ENCODE data around the gene OGFOD3.

OGFOD3 gene

GRCh38 chr17:82446124-82446523 is 27.7 kb upstream of the OGFOD3 start:
- no peak for DNase-seq

DNA sequence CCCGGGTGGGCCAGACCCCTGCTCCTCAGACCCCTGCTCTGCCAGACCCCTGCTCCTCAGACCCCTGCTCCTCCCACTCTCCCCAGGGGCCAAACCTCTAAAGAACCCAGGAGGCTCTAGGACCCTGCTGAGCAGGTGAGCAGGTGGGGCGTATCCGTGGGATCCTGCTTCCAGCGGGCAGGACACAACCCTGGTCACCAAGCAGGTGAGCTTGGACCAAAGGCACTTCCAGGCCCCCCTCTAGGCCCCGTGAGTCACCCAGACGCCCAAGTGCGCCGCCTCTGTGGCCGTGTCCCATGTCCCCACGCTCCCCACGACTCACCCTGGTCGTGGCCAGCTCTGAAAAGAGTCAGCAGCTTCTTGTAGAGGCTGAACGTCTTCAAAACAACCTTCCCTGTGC is 27.2 kb upstream of the OGFOD3 start:
- no peak for DNase-seq

- no peak for DNase-seq
Measured at GRCh38 chr17:82444941-82445521, 26.6 kb upstream of the OGFOD3 start.

- DNase-seq, result no peak
Measured at GRCh38 chr17:82444284-82444893, 26.0 kb upstream of the OGFOD3 start.

DNA sequence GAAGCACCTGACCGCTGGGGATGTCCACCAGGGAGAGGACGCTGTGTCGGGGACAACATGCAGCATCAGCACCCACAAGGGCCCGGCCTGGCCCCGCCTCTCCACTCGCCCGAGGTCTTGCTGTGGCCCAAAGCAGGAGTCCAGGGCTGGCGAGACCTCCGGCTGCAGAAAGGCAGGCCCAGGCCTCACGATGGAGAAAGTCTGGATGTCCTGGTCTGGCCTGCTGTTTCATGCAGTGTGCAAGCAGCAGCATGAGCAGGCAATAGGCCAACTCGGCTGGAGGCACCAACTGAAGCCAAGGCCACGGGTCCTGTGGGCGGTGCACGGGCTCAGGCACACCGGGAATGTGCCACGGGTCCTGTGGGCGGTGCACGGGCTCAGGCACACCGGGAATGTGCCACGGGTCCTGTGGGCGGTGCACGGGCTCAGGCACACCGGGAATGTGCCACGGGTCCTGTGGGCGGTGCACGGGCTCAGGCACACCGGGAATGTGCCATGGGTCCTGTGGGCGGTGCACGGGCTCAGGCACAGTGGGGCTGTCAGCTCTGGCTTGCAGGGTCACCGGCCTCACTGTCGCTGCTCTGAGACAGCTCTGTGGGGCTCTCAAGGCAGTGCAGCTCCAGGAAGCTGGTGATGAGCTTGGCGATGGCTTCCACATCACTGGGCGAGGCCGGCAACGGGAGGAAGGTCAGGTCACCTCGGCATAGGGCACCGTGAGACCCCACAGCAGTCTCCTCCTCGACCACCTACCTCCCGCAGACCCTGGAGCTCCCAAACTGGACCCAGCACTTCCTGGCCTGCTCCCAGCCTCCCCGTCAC is 25.3 kb upstream of the OGFOD3 start:
- no peak for DNase-seq

GRCh38 chr17:82442643-82443464 is 24.5 kb upstream of the OGFOD3 start:
- no peak for DNase-seq

GRCh38 chr17:82441691-82442487 is 23.5 kb upstream of the OGFOD3 start:
- no peak for DNase-seq

GRCh38 chr17:82440991-82441627 is 22.7 kb upstream of the OGFOD3 start:
- DNase-seq, result no peak

DNA sequence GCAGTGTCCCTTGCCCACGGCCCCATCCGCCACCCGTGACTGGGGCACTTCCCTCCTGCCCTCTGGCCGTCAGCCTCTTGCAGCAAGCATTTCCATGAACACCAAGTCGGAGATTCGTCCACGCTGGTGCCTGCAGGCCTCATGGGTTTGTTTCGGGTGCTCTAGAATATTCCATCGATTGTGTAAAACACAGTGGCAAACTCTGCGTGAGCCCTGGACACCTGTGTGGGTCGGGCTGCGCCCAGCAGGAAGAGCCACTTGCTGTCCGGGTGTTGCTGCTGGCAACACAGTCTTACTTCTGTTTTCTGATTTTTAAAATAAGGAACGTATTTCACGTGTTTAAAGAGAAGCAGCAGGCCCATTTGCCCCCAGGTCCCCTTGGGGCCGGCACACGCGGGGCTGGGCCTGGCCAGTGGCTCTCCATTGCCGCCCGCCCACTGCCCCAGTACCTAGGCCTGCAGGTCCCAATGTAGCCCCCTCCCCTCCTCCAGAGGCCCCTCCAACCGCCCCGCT is 22.1 kb upstream of the OGFOD3 start:
- DNase-seq, result no peak

DNA sequence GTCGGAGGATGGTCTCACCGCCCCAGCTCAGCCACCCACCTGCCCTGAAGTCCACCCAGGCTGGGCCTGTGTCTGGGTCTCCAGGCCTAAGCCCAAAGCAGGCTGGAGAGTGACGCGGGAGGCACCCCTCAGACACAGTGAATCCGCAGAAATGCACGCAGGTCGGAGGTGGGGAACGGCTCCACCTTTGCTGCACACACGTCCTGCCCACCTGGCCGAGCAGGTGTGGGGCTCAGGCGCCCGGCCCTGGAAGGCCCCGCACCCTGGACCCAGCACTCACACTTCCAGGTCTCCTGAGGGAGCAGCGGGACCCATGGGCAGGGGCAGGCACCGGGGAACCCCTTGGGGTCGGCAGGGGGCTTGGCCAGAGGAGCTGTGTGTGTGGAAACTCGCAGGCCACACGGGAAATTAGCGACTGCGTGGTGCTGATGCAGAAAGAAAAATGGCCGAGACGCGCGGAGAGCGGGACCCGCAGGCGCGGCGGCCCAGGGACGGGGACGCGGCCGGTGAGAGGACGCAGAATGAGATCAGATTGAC is 21.5 kb upstream of the OGFOD3 start:
- DNase-seq, result no peak

DNA sequence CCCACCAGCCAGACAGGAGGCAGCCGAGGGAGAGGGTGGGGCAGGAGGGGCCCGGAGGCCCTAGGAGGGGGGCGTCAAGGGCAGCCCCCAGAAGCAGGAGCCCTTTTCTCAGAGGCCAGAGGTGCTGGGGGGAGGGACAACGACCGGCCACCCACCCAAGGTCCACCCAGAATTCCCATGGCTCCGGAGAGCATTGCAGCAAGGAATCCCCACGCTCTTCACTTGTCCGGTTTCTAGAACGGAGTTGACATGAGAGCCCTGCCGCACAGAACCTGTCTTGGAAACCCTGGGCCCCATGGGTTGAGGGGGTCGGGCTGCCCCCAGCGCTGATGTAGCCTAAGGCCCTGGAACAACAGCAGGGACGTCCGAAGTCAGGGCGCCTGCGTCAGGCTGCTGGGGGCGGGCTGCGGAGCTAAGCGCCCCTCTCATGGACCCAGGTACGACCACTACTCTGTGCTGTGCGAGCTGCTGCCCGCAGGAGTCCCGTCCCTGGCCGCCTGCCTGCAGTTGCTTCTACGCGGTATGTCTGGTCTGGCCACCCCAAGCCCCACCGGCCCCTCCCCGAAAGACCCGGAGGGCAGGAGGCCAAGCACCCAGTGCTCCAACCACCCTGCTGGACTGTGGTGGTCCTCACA is 20.9 kb upstream of the OGFOD3 start:
- no peak for DNase-seq

GRCh38 chr17:82438401-82439193 is 20.2 kb upstream of the OGFOD3 start:
- DNase-seq, result no peak

- DNase-seq, result no peak
Measured at GRCh38 chr17:82437325-82437668, 18.9 kb upstream of the OGFOD3 start.

DNA sequence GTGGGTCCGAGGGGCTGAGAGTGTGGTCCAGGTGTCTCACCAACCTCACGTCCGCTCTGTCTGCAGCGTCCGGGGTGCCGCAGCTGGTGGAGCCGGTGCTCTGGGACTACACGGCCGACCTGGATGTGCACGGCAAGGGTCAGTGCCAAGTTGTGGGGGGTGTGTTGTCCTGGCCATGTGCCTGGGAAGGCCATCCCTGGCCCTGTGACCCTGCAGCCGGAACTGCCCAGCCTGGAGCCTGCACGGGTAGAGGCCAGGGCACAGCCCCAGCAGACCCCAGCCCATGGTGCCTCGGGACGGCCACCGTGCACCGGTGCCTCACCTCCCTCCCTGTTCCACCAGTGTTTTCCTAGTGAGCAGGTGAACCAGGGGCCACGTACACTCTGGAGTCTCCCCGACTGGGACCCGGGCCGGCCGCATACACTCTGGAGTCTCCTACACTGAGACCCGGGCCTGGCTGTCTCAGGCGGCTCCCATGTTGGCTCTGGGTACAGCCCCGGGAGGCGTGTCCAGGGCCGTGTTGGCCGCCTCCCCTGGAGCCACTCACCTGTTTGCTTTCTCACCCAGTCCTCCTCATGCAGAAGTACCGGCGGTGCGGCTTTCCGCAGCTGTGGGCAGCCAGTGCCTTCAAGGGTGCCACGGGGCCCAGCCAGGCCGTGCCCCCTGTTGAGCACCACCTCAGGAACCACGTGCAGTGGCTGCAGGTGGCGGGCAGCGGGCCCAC is 18.4 kb upstream of the OGFOD3 start:
- DNase-seq, result no peak

- no peak for DNase-seq
Measured at GRCh38 chr17:82435601-82436583, 17.5 kb upstream of the OGFOD3 start.

GRCh38 chr17:82435103-82435502 is 16.7 kb upstream of the OGFOD3 start:
- DNase-seq, result no peak

DNA sequence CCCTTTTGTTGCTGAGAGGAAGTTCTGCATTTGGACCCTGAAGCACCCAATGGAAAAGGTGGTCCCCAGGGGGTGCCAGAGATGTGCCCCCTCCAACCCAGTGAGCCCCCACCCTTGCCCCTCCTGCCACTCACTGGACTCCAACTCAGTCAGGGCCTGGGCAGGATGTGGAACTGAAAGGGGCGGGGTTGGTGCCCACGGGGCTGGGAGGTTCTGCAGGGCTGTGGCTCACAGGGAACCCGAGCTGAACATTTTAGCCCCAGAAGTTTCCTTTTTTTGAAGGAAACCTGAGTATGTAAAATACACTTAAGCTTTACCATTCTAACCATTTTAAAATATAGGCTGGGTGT is 15.8 kb upstream of the OGFOD3 start:
- no peak for DNase-seq

GRCh38 chr17:82433560-82434215 is 15.3 kb upstream of the OGFOD3 start:
- DNase-seq, result no peak

All from stimulated activated CD4-positive, alpha-beta T cell treated with anti-CD3 and anti-CD28 coated beads, Interleukin-4, amount 100 ng/mL, for 1 hour (primary cell).